ENCODE measurements around the gene TNFAIP2.

GRCh38 chr14:103101257-103101962 is 21.9 kb upstream of the TNFAIP2 start:
- no peak for TF ChIP-seq CTCF (conservative IDR thresholded peaks at IDR 0.05 in 1 of 2, IDR thresholded peaks at IDR 0.05 in 1 of 2; ENCODE audit: extremely low read depth in 1 of 2, insufficient read depth in 1 of 2, low read depth in 1 of 2, low read length in 2 of 2)
- TF ChIP-seq EZH2 (IDR thresholded peaks at IDR 0.05; ENCODE audit: borderline replicate concordance, low read length), result no peak
